IMR-90 (cell line): ENCODE measurements around the gene TNS1. TPM values are rescaled to one million over a fixed set of nuclear protein-coding genes. Genes with fewer than 3 reads are reported as not detected.

Experiments
- ATAC-seq: fragments of 200-7000 bp; cut with Tn5 transposase; 2 replicates; pipeline ENCODE4 v1.9.1; 2020; ENCODE audit warnings: low read depth, mild to moderate bottlenecking, moderate library complexity
- BruUV-seq: library from RNA; stranded (reverse); fragments of 400-500 nt; replicated peaks from 2 replicates; lab custom pipeline; 2021; lab: Mats Ljungman, UMichigan
- CTCF ChIA-PET: fragments of 300-600 bp; formaldehyde crosslinking; extraction: SDS; loops from one replicate; lab custom pipeline; 2021; ENCODE audit warnings: antibody characterized with exemption; lab: Yijun Ruan, JAX
- POLR2A ChIA-PET: fragments of 300-600 bp; sonication (Branson Sonifier 250); formaldehyde crosslinking; loops from one replicate; lab custom pipeline; 2022; ENCODE audit warnings: antibody characterized with exemption; ENCODE audit not compliant: unreplicated experiment; lab: Charles Lee
- DNase-seq: peaks from one replicate; pipeline ENCODE4 v3.0.0; 2013
- H2AFZ ChIP-seq: replicated peaks from 2 replicates; pipeline ENCODE3; 2013; ENCODE audit warnings: low read length, mild to moderate bottlenecking; ENCODE audit not compliant: poor library complexity
- H2AK5ac ChIP-seq: 2 replicates; pipeline ENCODE4 v1.6.1; 2013; ENCODE audit warnings: low read depth, low read length, inconsistent platforms
- H2AK9ac ChIP-seq: replicated peaks from 2 replicates; pipeline ENCODE3; 2013; ENCODE audit warnings: mild to moderate bottlenecking, low read depth, low read length, moderate library complexity; ENCODE audit not compliant: poor library complexity
- H2BK120ac ChIP-seq: 2 replicates; pipeline ENCODE4 v1.6.1; 2013; ENCODE audit warnings: low read depth, low read length, inconsistent platforms
- H2BK15ac ChIP-seq: 3 replicates; pipeline ENCODE4 v1.6.1; 2013; ENCODE audit warnings: low read depth, low read length, inconsistent platforms
- H2BK20ac ChIP-seq: 2 replicates; pipeline ENCODE4 v1.6.1; 2013; ENCODE audit warnings: low read depth, mild to moderate bottlenecking, inconsistent platforms, low read length, moderate library complexity
- H2BK5ac ChIP-seq: 2 replicates; pipeline ENCODE4 v1.6.1; 2013; ENCODE audit warnings: mild to moderate bottlenecking, low read depth, low read length, inconsistent platforms; ENCODE audit not compliant: poor library complexity, severe bottlenecking
- H3K14ac ChIP-seq: replicated peaks from 2 replicates; pipeline ENCODE4 v1.6.1; 2013; ENCODE audit warnings: low read depth, low read length, inconsistent platforms
- H3K18ac ChIP-seq: 2 replicates; pipeline ENCODE4 v1.6.1; 2013; ENCODE audit warnings: low read depth, low read length, control low read depth
- H3K23ac ChIP-seq: 2 replicates; pipeline ENCODE4 v1.6.1; 2013; ENCODE audit warnings: low read depth, low read length, inconsistent platforms
- H3K27ac ChIP-seq: 2 replicates; pipeline ENCODE4 v1.5.1; 2013; ENCODE audit warnings: mild to moderate bottlenecking, control low read depth, low read length; ENCODE audit not compliant: insufficient read depth
- H3K27me3 ChIP-seq: 2 replicates; pipeline ENCODE4 v1.6.1; 2013; ENCODE audit warnings: low read length; ENCODE audit not compliant: control insufficient read depth, insufficient read depth
- H3K36me3 ChIP-seq: 2 replicates; pipeline ENCODE4 v1.6.1; 2013; ENCODE audit warnings: low read length, mixed read lengths; ENCODE audit not compliant: control insufficient read depth, insufficient read depth
- H3K4ac ChIP-seq: 2 replicates; pipeline ENCODE4 v1.6.1; 2013; ENCODE audit warnings: low read depth, low read length, inconsistent platforms
- H3K4me1 ChIP-seq: 2 replicates; pipeline ENCODE4 v1.6.1; 2013; ENCODE audit warnings: low read length, mixed read lengths; ENCODE audit not compliant: control insufficient read depth, insufficient read depth
- H3K4me2 ChIP-seq: 2 replicates; pipeline ENCODE4 v1.6.1; 2013; ENCODE audit warnings: low read depth, mild to moderate bottlenecking, control low read depth, low read length, moderate library complexity
- H3K4me3 ChIP-seq: 2 replicates; pipeline ENCODE4 v1.5.1; 2013; ENCODE audit warnings: low read depth, mild to moderate bottlenecking, control low read depth, low read length, moderate library complexity; ENCODE audit not compliant: insufficient read depth
- H3K56ac ChIP-seq: 2 replicates; pipeline ENCODE4 v1.6.1; 2013; ENCODE audit warnings: low read length, inconsistent platforms; ENCODE audit not compliant: insufficient read depth; ENCODE audit errors: extremely low read depth
- H3K79me1 ChIP-seq, 2 experiments: 2 replicates each; pipeline ENCODE4 v1.6.1; 2013; ENCODE audit warnings: low read length in 2 of 2, inconsistent platforms in 1 of 2, low read depth in 1 of 2
- H3K9ac ChIP-seq: 2 replicates; pipeline ENCODE4 v1.6.1; 2013; ENCODE audit warnings: low read depth, low read length, control low read depth
- H3K9me1 ChIP-seq: 2 replicates; pipeline ENCODE4 v1.6.1; 2013; ENCODE audit warnings: low read length, inconsistent platforms; ENCODE audit not compliant: insufficient read depth
- H3K9me3 ChIP-seq: 2 replicates; pipeline ENCODE4 v1.6.1; 2013; ENCODE audit warnings: low read length; ENCODE audit not compliant: control insufficient read depth, insufficient read depth
- H4K20me1 ChIP-seq: 2 replicates; pipeline ENCODE4 v1.6.1; 2013; ENCODE audit warnings: low read length, inconsistent platforms; ENCODE audit not compliant: insufficient read depth
- H4K5ac ChIP-seq: 2 replicates; pipeline ENCODE4 v1.6.1; 2013; ENCODE audit warnings: mild to moderate bottlenecking, low read depth, low read length, control low read depth
- H4K8ac ChIP-seq, 2 experiments: 2 replicates each; pipeline ENCODE4 v1.6.1; 2013; ENCODE audit warnings: low read depth in 2 of 2, low read length in 2 of 2, control low read depth in 1 of 2, inconsistent platforms in 1 of 2
- H4K91ac ChIP-seq: 2 replicates; pipeline ENCODE4 v1.6.1; 2013; ENCODE audit warnings: low read depth, low read length, inconsistent platforms; ENCODE audit not compliant: insufficient read depth
- WGBS, 2 experiments: methylation state at CpG; one replicate each; pipeline versions ENCODE4 v1.1.5 to v1.1.7; 2013; ENCODE audit warnings: missing lambda C conversion rate in 2 of 2; ENCODE audit not compliant: insufficient read length in 1 of 2; ENCODE audit errors: extremely low coverage in 2 of 2; 5-methylcytosine and 5-hydroxymethylcytosine counted together
- dilution Hi-C: fragments of 300-500 bp; cut with HindIII; formaldehyde crosslinking; loops from one replicate; pipeline ENCODE4 v1.14.3; 2018; ENCODE audit warnings: low sequenced_read_pairs; ENCODE audit not compliant: unreplicated experiment
- in situ Hi-C: fragments of 300-500 bp; cut with MboI; formaldehyde crosslinking; loops from 3 replicates; pipeline ENCODE4 v1.14.3; 2019; ENCODE audit warnings: low sequenced_read_pairs, inconsistent platforms, mixed read lengths
- intact Hi-C: fragments of 100-400 bp; cut with micrococcal nuclease; formaldehyde crosslinking; loops from 2 replicates; pipeline ENCODE4 v1.10.0; 2022
- polyA plus RNA-seq, 3 experiments: library from polyadenylated mRNA; depleted of rRNA; stranded (reverse); fragments of >200 nt; gene quantifications; 2 replicates each; pipeline ENCODE4 v1.2.3, GENCODE V29; 2012; ENCODE audit warnings: low replicate concordance in 1 of 3
- total RNA-seq: library from RNA; depleted of rRNA; stranded (reverse); fragments of >200 nt; gene quantifications from 2 replicates; pipeline ENCODE4 v1.2.3, GENCODE V29; 2012
- TF ChIP-seq, protein P1 (sequence below): fragments of 150-350 bp; IDR thresholded peaks from 2 replicates; pipeline ENCODE4 v1.6.1; 2016; ENCODE audit warnings: low read depth, mild to moderate bottlenecking, low read length, moderate library complexity, borderline replicate concordance

TNS1 gene
- total and polyA plus RNA-seq, 2 of the 4 experiments (the other 2 are of a cell fraction): 41.1 to 45.2 TPM

DNA sequence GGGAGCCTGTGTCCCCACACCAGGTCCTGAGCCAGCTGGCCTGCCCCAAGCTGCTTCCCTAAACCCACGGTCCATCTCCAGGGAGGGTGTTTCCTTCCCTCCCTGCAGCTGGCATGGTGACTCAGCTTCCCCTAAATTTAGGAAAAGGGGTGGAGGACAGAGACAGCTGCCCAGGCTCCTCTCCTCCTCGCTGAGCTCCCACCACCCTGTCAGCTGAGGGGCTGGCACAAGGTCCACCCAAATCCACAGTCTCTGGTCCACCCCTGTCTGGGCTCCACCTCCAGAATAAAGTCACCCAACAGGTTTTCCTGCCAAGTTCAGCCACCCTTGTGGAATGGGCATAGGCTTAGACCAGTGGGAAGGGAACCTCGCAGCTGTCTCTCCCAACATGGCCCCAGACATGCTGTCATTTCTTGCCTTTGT, 156.5 kb downstream of the TNS1 start:
- no peak overlapping the region for H2BK20ac ChIP-seq
- intact Hi-C loops: no loop called here
- H3K9me3 ChIP-seq: peaks cover 6% of the 10 kb centered on the region
- no peak overlapping the region for H3K4ac ChIP-seq
- ChIA-PET POLR2A (interaction anchor here (0.6 kb wide), 1 partner anchor 35 kb away, joined by 3 read pairs; no protein-coding TSS in a partner anchor), CTCF (no interaction called here)
- H2BK5ac ChIP-seq: no peak overlapping the region
- peaks cover 16% of the 10 kb centered on the region for H3K4me1 ChIP-seq
- H3K4me3 ChIP-seq: no peak overlapping the region
- H3K9ac ChIP-seq: no peak overlapping the region
- no peak overlapping the region for H3K4me2 ChIP-seq
- no peak overlapping the region for H3K56ac ChIP-seq
- no peak overlapping the region for H2BK120ac ChIP-seq
- H3K79me1 ChIP-seq: peaks cover 45 to 67% of the 10 kb centered on the region in 2 experiments
- H2AFZ ChIP-seq: no peak overlapping the region
- H3K27me3 ChIP-seq: no peaks in the 10 kb centered on the region
- DNase-seq (no peak), ATAC-seq (no peak)
- BruUV-seq: no TSS peak
- H3K27ac ChIP-seq: no peak overlapping the region
- H4K5ac ChIP-seq: no peak overlapping the region
- TF ChIP-seq, protein P1, sequence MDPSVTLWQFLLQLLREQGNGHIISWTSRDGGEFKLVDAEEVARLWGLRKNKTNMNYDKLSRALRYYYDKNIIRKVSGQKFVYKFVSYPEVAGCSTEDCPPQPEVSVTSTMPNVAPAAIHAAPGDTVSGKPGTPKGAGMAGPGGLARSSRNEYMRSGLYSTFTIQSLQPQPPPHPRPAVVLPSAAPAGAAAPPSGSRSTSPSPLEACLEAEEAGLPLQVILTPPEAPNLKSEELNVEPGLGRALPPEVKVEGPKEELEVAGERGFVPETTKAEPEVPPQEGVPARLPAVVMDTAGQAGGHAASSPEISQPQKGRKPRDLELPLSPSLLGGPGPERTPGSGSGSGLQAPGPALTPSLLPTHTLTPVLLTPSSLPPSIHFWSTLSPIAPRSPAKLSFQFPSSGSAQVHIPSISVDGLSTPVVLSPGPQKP: no peak
- peaks cover 68% of the 10 kb centered on the region for H4K20me1 ChIP-seq
- H3K36me3 ChIP-seq: peaks cover 55% of the 10 kb centered on the region
- no peak overlapping the region for H4K91ac ChIP-seq
- no peak overlapping the region for H2AK5ac ChIP-seq
- no peak overlapping the region for H3K18ac ChIP-seq
- no peak overlapping the region for H2AK9ac ChIP-seq
- H3K9me1 ChIP-seq: peaks cover 26% of the 10 kb centered on the region
- no peak overlapping the region for H3K23ac ChIP-seq
- in situ Hi-C loops: no loop called here
- no CpG with 5 or more reads among the region's 3 CpGs for WGBS, 2 experiments
- no peak overlapping the region for H3K14ac ChIP-seq
- dilution Hi-C loops: no loop called here
- no peak overlapping the region for H4K8ac ChIP-seq
- no peak overlapping the region for H2BK15ac ChIP-seq
